GM19023 (cell line): ENCODE measurements around the gene P4HA2.

Source experiments
- ATAC-seq: cut with Tn5 transposase; IDR thresholded peaks from one replicate; pipeline ENCODE4 v1.9.1; 2021; ENCODE audit warnings: mild to moderate bottlenecking, moderate library complexity; ENCODE audit not compliant: unreplicated experiment

Gene P4HA2

GRCh38 chr5:132227485-132228240 lies at the start of gene P4HA2:
TSS of gene P4HA2 (minus strand) at chr5:132227853. CDS start at chr5:132218626, 9,227 bp downstream.
- peak; percentile 90 for ATAC-seq

DNA sequence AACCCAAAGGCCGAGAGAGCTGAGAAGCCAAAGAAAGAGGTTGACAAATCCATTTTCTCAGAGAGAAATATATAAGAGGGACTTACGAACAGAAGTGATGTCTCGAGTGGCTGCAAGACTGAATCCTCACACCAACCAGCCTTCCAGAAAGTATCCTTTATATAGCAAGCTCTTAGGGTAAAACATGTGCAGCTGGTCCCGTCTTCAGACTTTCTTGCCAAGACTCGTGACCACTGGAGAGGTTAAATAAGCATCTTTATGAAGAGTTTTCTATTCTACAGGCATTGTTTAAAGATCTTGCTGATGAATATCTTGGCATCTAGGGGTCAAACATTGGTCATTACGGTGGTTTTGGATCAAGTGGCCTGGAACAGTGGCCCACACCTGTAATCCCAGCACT lies 49.6 kb upstream of the P4HA2 start:
- no peak for ATAC-seq

DNA sequence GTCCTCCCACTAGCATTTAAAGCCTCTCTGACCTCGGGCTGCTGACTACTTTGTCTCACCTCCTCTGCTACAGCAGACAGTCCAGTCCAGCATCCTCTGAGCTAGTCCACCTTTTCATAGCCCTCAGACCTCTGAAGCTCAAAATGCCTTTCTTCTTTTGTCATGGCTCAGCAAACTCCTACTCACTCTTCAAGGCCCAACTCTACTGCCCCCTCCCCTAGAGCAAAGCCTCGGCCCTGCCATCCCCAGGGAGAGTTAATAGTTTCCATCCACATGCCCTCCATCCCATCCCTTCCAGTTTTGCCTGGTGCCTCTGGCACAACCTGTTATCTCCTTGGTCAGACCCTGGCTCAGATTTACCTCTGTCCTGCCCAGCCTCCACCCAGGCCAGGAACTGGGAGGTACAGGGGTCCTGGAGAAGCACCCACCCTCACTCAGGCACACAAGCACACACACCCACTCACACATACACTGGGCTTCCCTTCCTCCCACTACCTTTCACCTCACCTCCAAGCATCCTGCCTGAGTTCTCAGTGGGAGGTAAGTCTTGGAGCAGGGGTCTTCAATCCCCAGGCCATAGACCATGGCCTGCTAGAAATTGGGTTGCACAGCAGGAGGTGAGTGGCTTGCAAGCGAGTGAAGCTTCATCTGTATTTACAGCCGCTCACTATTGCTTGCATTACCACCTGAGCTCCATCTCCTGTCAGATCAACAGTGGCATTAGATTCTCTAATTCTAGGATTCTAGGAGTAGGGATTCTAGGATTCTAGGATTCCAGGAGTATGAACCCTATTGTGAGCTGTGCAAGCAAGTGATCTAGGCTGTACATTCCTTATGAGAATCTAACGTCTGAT lies 47.9 kb upstream of the P4HA2 start:
- no peak for ATAC-seq

- ATAC-seq, result no peak
These were observed 46.6 kb upstream of the P4HA2 start for GRCh38 chr5:132274050-132274792.

DNA sequence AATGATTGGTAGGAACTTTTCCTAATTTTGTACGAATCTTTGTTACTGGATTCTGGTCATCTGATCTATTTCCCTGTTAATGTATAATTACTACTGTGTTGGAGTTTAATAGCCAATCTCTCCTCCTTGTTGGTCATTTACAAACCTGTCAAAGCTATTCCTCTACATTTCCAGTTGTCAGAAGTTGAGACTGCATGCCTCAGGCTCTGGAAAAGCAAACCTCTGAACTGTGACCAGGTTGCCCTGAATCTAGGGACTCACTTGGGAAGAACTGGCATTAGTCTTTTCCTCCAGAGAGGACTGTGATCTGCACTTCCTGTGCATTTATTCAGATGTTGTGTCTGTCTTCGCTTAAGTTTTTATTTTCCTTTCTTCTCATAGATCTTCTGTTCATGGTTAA lies 46.0 kb upstream of the P4HA2 start:
- ATAC-seq, result no peak

- ATAC-seq, result no peak
These were observed 44.9 kb upstream of the P4HA2 start for GRCh38 chr5:132272311-132273210.

GRCh38 chr5:132271251-132272246 lies 43.9 kb upstream of the P4HA2 start:
- ATAC-seq, result no peak

- no peak for ATAC-seq
These were observed 43.1 kb upstream of the P4HA2 start for GRCh38 chr5:132270706-132271105.

DNA sequence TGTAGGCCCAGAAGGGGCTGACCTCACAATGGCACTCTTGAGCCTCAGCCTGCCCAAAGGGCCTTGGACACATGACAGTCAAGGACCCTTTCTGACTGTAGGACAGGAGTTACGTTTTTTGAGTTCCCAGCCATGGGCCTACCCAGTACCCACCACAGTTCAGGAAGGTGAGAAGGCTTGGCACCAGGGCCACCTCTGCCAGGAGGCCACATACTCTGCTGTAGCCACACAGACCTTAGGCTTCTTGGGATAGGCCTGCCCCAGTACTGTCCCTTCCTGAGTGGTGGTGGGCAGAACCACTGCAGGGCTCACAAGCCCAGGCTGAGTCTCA lies 42.6 kb upstream of the P4HA2 start:
- ATAC-seq, result no peak

- no peak for ATAC-seq
These were observed 42.1 kb upstream of the P4HA2 start for GRCh38 chr5:132269635-132270334.

- ATAC-seq, result peak; percentile 73
These were observed 41.3 kb upstream of the P4HA2 start for GRCh38 chr5:132268769-132269551.

DNA sequence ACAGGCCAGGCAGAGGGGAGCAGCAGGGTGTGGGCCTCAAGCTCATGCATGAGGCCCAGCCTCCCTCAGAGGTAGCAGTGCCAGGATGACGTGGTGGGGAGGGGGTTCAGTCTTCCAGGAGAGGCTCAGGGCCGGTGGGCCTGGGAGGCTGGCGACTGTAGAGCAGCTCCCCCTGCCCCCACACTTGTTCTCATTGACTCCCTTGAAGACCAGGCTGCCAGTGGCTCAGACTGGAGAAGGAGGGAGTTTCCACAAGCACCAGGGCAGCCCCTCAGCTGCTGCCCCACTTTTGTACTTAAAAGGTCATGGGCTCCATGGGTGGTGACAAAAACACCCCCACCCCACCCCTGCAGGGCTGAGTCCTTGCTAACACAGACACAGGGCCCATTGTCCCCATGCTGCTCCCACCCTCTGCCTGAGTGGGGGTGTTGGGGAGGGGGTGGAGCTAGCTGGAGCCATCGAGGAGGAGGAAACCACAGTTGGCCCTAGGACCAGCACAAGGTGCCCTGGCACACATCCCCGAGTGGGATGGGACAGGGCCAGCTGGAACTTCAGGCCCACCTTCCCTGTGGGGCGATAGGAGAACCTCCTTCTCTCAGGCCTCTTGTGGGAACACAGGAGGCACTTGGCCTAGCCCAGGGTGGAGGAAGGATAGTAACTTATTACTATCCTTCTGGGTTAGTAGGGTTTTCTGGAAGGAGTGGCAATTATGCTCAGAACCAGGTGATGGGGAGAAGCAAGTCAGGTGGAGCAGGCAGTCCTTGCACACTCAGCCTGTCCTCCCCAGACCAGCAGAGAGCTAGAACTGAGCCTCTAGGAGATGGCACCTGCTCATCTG lies 40.5 kb upstream of the P4HA2 start:
- peak; percentile 20 for ATAC-seq

GRCh38 chr5:132267166-132267739 lies 39.6 kb upstream of the P4HA2 start:
- ATAC-seq, result no peak

GRCh38 chr5:132266836-132267160 lies 39.1 kb upstream of the P4HA2 start:
- no peak for ATAC-seq

DNA sequence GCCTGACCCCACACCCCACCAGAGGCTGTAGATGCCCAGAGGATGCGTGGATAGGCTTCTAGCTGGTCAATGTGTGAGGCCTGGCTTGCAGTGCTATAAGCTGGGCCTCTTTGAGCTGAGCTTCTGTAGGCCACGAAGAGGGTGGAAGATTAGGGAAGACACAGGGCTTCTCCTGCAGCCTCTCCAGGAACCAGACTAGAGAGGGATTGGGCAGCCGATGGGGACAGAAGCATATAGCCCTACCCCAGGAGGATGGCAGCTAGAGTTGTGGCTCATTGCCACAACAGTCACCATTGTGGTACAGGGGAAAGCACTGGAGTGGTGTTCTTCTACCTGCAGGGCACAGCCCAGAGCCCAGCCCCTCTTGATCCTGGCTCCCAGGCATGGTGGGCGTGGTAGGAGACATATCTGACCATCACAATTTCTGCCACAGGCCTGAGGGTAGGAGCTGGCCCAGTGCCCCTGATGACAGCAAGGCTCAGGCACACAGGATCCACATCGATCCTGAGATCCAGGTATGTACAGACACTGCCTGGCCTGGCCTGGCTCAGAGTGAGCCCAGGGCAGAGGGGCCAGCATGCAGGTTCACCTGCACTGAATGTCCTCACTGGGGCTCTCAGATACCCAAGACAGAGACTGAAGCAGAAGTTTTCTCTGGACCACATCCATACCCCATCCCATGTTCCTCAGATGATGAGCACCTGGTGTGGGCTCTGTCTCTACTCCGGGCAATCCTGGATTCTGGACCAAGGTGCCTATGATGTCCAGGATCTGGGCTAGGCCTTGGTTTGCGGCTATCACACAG lies 38.6 kb upstream of the P4HA2 start:
- no peak for ATAC-seq
